HG02571 (cell line): Measurements from ENCODE around the gene CAPNS2.
"Not testable (repeated sequence)": the region's sequence is repeated elsewhere in the genome, so short reads cannot be mapped to it uniquely, and the experiment has no call there.

Source experiments
- ATAC-seq: cut with Tn5 transposase; IDR thresholded peaks from one replicate; pipeline ENCODE4 v1.9.1; 2021; ENCODE audit warnings: mild to moderate bottlenecking, moderate library complexity; ENCODE audit not compliant: unreplicated experiment

The CAPNS2 gene

DNA sequence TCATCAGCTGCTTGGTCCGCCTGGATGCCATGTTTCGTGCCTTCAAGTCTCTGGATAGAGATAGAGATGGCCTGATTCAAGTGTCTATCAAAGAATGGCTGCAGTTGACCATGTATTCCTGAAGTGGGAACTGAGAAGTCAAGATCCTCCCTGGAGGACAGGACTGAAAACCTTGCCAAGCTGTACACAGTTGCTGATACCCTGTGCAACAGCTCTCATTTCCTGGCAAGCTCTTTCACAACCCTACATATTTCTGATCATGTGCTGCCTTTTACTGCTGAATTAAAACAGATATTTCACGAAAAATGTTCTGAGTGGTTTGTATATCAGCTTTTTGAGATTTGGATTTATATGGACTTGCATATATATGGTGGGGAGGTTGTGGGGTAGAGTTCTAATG, 898 bp downstream of the CAPNS2 start:
- ATAC-seq: no peak

GRCh38 chr16:55568207-55568606, 1.7 kb downstream of the CAPNS2 start:
- ATAC-seq: no peak

- no peak for ATAC-seq
Measured at GRCh38 chr16:55569025-55569424, 2.5 kb downstream of the CAPNS2 start.

- ATAC-seq: no peak
Measured at GRCh38 chr16:55570159-55570558, 3.7 kb downstream of the CAPNS2 start.

GRCh38 chr16:55571191-55571897, 4.9 kb downstream of the CAPNS2 start:
- ATAC-seq: no peak

DNA sequence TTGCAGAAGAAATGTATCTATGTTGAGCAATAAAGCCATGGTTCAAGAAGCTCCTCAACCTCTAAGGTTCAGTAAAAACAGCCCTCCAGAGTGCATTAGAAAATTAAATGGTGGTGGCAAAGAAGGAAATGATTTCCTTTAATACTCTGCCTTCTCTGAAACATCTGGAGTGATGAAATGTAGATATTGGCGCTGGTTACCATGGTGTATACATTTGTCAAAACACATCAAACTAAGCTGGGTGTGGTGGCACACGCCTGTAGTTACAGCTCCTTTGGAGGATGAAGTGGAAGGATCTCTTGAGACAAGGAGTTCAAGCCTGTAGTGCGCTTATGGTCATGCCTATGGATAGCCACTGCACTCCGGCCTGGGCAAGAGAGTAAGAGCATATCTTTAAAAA, 6.0 kb downstream of the CAPNS2 start:
- no peak for ATAC-seq

DNA sequence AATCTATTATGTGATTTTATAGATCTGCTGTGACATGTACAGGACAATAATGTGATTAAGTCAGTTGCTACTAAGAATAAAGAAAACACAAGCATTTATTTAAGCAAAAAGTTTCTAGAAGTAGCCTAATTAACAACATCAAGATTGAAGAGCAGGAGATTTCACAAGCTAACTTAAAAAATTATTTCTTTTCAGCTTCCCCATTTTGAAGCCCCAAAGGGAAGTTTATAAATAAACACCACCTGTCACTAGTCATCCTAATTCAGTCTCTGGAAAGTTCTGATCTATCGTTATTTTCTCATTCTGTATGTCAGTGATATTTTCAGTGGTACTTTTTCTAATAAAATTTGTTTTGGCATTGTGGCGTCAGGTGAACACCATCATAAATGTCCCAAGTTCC, 8.3 kb downstream of the CAPNS2 start:
- ATAC-seq: no peak

DNA sequence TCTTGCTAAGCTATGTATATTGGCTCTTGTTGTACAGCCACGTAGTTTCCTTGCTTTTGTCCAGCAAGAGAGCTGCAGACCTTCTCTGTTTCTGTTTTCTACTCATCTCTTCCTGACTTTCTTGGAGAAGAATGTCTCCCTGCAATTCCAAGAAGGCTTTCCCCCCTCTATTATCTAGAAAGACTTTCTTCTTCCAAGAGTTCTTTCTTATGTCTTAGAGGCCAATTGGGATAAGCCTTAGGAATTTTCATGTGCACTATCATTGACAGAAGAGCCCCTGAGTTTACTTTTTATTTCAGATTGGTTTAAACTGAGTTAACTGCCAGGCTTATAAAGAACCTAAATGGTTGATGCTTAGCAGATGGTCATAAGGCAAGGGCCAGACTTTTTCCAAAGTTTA, 9.0 kb downstream of the CAPNS2 start:
- no peak for ATAC-seq

DNA sequence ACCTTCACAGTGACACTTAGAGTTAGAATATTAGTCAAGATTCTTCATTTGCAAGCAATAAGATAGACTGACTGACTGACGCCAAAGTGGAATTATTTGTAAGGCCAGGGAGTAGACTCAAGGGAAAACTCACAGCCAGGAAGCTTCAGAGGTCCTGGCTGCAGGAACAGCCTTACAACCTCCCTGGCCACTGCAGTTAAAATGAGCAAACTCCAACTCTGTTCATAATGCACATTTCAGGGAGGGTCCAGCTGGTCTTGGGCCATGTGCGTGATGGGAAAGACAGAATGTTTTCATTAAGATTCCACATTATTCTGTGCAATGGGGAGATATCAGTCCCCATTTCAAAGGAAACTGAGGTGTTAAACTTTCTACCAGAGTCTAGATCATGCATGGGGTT, 9.9 kb downstream of the CAPNS2 start:
- no peak for ATAC-seq

- ATAC-seq: no peak
Measured at GRCh38 chr16:55577887-55578286, 11.4 kb downstream of the CAPNS2 start.

DNA sequence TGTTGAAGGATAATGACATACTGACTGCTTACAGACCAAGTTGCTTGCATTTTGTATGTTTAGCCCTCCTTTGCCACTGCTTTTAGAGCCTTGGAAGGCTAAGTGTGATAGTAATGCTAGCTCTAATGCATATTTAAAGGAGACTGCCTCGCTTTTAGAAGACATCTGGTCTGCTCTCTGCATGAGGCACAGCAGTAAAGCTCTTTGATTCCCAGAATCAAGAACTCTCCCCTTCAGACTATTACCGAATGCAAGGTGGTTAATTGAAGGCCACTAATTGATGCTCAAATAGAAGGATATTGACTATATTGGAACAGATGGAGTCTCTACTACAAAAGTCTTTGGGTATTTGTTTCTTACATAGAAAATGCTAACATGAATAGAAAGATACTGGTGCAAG, 19.1 kb downstream of the CAPNS2 start:
- ATAC-seq: no peak

DNA sequence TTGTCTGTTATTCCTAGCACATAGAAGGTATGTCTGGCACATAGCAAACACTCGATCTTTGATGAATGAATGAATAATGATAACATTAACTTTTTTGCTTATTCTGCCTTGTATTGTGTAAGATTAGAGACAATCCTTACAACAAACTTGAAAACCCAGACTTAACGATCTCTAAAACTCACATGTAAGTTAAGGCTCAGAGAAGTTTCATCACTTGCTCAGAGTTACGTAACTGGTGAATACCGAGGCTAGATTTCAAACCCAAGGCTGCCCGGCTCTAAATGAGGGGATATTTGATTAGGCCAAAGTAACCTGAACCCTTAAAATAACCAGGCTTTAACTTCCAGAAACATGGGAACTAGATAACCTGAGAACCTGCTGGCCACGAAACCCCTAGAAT, 22.3 kb downstream of the CAPNS2 start:
- ATAC-seq: no peak

- no peak for ATAC-seq
Measured at GRCh38 chr16:55592306-55592705, 25.8 kb downstream of the CAPNS2 start.

GRCh38 chr16:55597928-55598327, 31.4 kb downstream of the CAPNS2 start:
- no peak for ATAC-seq

DNA sequence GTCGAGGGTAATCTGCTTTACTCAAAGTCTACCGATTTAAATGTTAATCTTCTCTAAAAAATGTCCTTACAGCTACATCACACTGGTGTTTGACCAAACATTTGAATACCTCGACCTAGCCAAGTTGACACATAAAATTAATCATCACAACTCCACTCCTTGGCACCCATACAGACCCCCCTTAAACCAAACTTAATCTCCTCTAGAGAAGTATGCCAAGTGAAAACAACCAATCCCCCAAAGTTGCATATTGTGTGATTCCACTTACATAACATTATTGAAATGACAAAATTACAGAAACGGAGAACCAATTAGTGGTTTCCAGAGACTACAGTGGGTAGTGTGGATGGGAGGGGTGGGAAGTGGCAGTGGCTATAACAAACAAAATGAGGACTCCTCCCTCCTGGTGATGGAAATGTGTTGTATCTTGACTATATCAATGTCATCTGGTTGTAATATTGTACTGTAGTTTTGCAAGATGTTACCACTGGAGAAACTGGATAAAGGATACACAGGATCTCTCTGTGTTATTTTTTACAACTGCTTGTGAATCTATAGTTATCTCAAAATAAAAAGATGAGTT, 39.4 kb downstream of the CAPNS2 start:
- ATAC-seq: no peak

- no peak for ATAC-seq
Measured at GRCh38 chr16:55613613-55614335, 47.3 kb downstream of the CAPNS2 start.

- no peak for ATAC-seq
Measured at GRCh38 chr16:55615071-55615470, 48.6 kb downstream of the CAPNS2 start.

DNA sequence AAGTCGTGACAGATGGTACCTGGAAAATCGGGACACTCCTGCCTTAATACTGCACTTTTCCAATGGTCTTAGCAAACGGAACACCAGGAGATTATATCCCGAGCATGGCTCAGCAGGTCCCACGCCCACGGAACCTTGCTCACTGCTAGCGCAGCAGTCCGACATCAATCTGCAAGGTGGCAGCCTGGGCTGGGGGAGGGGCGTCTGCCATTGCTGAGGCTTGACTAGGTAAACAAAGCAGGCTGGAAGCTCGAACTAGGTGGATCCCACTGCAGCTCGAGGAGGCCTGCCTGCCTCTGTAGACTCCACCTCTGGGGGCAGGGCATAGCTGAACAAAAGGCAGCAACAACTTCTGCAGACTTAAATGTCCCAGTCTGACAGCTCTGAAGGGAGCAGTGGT, 49.2 kb downstream of the CAPNS2 start:
- ATAC-seq: not testable (repeated sequence)
